Thoracic aorta (tissue), 2 donors: Measurements from ENCODE around the gene ZNF236. TPM values are rescaled to one million over a fixed set of nuclear protein-coding genes. Genes with fewer than 3 reads are reported as not detected.
A peak's percentile ranks its signal among the peaks of the same experiment; 100 is the strongest.
"Not testable (repeated sequence)": the region's sequence is repeated elsewhere in the genome, so short reads cannot be mapped to it uniquely, and the experiment has no call there.

Source experiments
- ATAC-seq: fragments of 150-250 bp; one replicate; pipeline ENCODE4 v1.8.0; 2017; ENCODE audit warnings: low read depth; ENCODE audit not compliant: insufficient number of reproducible peaks, low FRiP score
- DNase-seq: peaks from one replicate; pipeline ENCODE4 v3.0.0-alpha.2; 2020; ENCODE audit warnings: low spot score
- H3K27ac ChIP-seq, 2 donors: fragments of 200-600 bp; sonication (generic); 1 replicate in 1 of 2; 2 replicates in 1 of 2; pipeline ENCODE4 v1.5.1; 2016; ENCODE audit warnings: mild to moderate bottlenecking in 2 of 2, moderate library complexity in 2 of 2
- H3K27me3 ChIP-seq: fragments of 200-600 bp; sonication (generic); replicated peaks from 2 replicates; pipeline ENCODE4 v1.6.0; 2016; ENCODE audit warnings: mild to moderate bottlenecking; ENCODE audit not compliant: insufficient read depth
- H3K36me3 ChIP-seq: fragments of 200-600 bp; sonication (generic); one replicate; pipeline ENCODE4 v1.5.1; 2016
- H3K4me1 ChIP-seq, 2 donors: fragments of 200-600 bp; sonication (generic); 1 replicate in 1 of 2; 2 replicates in 1 of 2; pipeline versions ENCODE4 v1.5.1 to v1.6.0; 2016; ENCODE audit warnings: low read depth in 2 of 2, mild to moderate bottlenecking in 1 of 2; ENCODE audit not compliant: control insufficient read depth in 1 of 2
- H3K4me3 ChIP-seq: fragments of 200-600 bp; sonication (generic); 2 replicates; pipeline ENCODE4 v1.5.1; 2016; ENCODE audit warnings: mild to moderate bottlenecking
- H3K9me3 ChIP-seq: fragments of 200-600 bp; sonication (generic); 2 replicates; pipeline ENCODE4 v1.5.1; 2016
- CTCF ChIP-seq: fragments of 200-600 bp; sonication (generic); IDR thresholded peaks from one replicate; pipeline ENCODE4 v1.5.1; 2019; ENCODE audit warnings: antibody characterized with exemption
- total RNA-seq, 2 donors: library from RNA; depleted of rRNA; stranded (reverse); fragments of >200 nt; gene quantifications; one replicate each; pipeline versions ENCODE4 v1.1.0 to v1.2.3, GENCODE V29; 2016

Gene ZNF236
- total RNA-seq, 2 donors from 2014 or later = 14.1 to 22.5 TPM

DNA sequence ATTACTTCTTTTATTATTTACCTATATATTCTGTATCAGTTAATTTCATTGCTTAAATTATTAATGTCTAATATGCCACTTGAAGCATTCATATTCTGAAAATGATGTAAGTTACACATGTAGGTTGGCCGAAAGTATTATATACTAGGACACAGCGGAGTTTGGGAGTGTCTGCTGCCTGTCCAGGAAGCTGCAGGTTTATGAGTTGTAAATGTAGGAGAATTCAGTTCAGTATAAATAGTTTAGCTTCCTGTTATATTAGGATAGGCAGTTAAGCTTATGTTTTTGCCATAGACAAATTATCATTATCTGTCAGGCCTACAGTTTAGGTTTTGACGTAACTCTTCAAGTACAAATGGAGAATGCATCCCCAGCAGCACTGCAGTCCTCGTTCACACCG is 18.9 kb upstream of the ZNF236 start:
- peak overlapping the region; percentile 1 for H3K4me3 ChIP-seq
- peaks cover 0 to 6% of the 10 kb centered on the region in 2 donors for H3K4me1 ChIP-seq
- DNase-seq = no peak
- no peaks in the 10 kb centered on the region for H3K27me3 ChIP-seq
- H3K36me3 ChIP-seq = no peaks in the 10 kb centered on the region
- H3K27ac ChIP-seq = no peak overlapping the region
- no peak for TF ChIP-seq CTCF
- H3K9me3 ChIP-seq = no peaks in the 10 kb centered on the region
- no peak for ATAC-seq

DNA sequence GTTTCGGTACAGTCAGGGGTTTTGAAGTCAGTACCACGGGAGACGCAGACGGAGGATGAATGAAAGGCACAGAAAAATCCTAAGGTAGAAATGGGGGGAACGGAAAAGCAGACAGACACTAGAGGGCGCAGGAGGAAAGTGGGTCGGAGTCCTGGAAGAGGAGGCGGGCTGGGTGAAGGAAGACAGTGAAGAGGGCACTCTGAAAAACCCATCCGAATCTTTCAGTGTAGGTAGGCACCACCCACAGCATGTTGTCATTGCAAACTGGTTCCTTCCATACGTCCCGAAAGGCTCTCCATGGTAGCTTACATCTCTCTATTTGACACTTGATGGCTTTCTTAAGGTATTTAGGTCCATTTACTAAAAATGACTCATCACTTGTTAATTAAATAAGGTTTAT is 18.5 kb upstream of the ZNF236 start:
- H3K27me3 ChIP-seq = no peaks in the 10 kb centered on the region
- H3K27ac ChIP-seq = no peak overlapping the region
- H3K36me3 ChIP-seq = no peaks in the 10 kb centered on the region
- no peak for DNase-seq
- no peak for ATAC-seq
- H3K4me1 ChIP-seq = peaks cover 0 to 6% of the 10 kb centered on the region in 2 donors
- H3K4me3 ChIP-seq = peak overlapping the region; percentile 1
- peak; percentile 73 for TF ChIP-seq CTCF
- no peaks in the 10 kb centered on the region for H3K9me3 ChIP-seq

- DNase-seq = no peak
Observed at GRCh38 chr18:76805221-76805620, 17.1 kb upstream of the ZNF236 start.

DNA sequence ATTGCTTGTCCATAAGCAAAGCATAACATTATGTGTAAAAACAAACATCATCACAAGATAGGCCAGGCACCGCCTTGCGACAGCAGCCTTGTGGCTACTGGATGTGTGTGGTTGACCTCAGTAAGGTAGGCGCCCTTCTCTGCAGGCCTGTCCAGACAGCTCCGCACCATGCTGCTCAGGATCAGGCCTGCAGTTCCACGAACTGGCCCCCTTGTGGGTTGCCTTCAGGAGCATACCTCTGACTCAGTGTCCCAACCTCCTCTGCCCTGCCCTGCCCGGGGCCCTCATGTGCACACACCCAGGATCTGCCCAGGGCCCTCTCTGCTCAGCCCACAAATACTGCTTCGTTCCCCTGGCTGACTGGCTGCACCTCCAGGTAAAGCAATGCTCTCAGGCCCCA is 16.1 kb upstream of the ZNF236 start:
- DNase-seq = no peak
- Histone ChIP-seq H3K4me1 (peaks cover 0 to 6% of the 10 kb centered on the region in 2 donors), H3K27me3 (no peaks in the 10 kb centered on the region), H3K36me3 (no peaks in the 10 kb centered on the region), H3K9me3 (no peaks in the 10 kb centered on the region), H3K4me3 (no peak overlapping the region), H3K27ac (no peak overlapping the region)
- TF ChIP-seq CTCF = no peak
- no peak for ATAC-seq

More at GRCh38 chr18:76805221-76805620, 17.1 kb upstream of the ZNF236 start:
- no peak for TF ChIP-seq CTCF
- Histone ChIP-seq H3K4me3 (no peak overlapping the region), H3K27ac (no peak overlapping the region), H3K36me3 (no peaks in the 10 kb centered on the region), H3K4me1 (peaks cover 0 to 6% of the 10 kb centered on the region in 2 donors), H3K9me3 (no peaks in the 10 kb centered on the region), H3K27me3 (no peaks in the 10 kb centered on the region)
- ATAC-seq = no peak

- H3K27ac ChIP-seq = no peak overlapping the region
Observed at GRCh38 chr18:76808561-76808960, 13.8 kb upstream of the ZNF236 start.

GRCh38 chr18:76811530-76811929 is 10.8 kb upstream of the ZNF236 start:
- H3K4me1 ChIP-seq, H3K9me3 ChIP-seq, ATAC-seq, H3K4me3 ChIP-seq, H3K36me3 ChIP-seq, H3K27me3 ChIP-seq, H3K27ac ChIP-seq, DNase-seq: not testable (repeated sequence)

More at GRCh38 chr18:76808561-76808960, 13.8 kb upstream of the ZNF236 start:
- no peak for DNase-seq
- Histone ChIP-seq H3K4me3 (no peak overlapping the region), H3K36me3 (no peaks in the 10 kb centered on the region), H3K9me3 (no peaks in the 10 kb centered on the region), H3K27me3 (no peaks in the 10 kb centered on the region), H3K4me1 (no peaks in the 10 kb centered on the region)
- TF ChIP-seq CTCF = no peak
- ATAC-seq = no peak
